HEK293T (cell line): ENCODE measurements around the gene HOXC12.
A peak's percentile ranks its signal among the peaks of the same experiment; 100 is the strongest.

Source experiments
- CTCF ChIA-PET: fragments of 350-600 bp; formaldehyde crosslinking; extraction: SDS; loops from one replicate; lab custom pipeline; 2021; ENCODE audit warnings: antibody characterized with exemption, inconsistent platforms; lab: Yijun Ruan, JAX
- POLR2A ChIA-PET: fragments of 350-600 bp; formaldehyde crosslinking; extraction: SDS; loops from one replicate; lab custom pipeline; 2020; ENCODE audit warnings: antibody characterized with exemption, inconsistent platforms; lab: Yijun Ruan, JAX
- DNase-seq: peaks from one replicate; pipeline ENCODE4 v3.0.0; 2012; ENCODE audit warnings: mixed read lengths; ENCODE audit errors: extremely low spot score
- ARNT ChIP-seq: fragments of 450-650 bp; IDR thresholded peaks from 2 replicates; pipeline ENCODE4 v1.6.1; 2017; ENCODE audit warnings: mild to moderate bottlenecking
- BHLHE40 ChIP-seq: fragments of 450-650 bp; IDR thresholded peaks from 2 replicates; pipeline ENCODE4 v1.6.1; 2016; ENCODE audit warnings: mild to moderate bottlenecking, moderate library complexity, borderline replicate concordance
- CTBP1 ChIP-seq: fragments of 450-650 bp; IDR thresholded peaks from 2 replicates; pipeline ENCODE4 v1.6.1; 2016; ENCODE audit warnings: borderline replicate concordance
- ELF4 ChIP-seq: fragments of 450-650 bp; IDR thresholded peaks from 2 replicates; pipeline ENCODE4 v1.6.1; 2017; ENCODE audit warnings: antibody characterized with exemption
- FOXA1 ChIP-seq: fragments of 450-650 bp; IDR thresholded peaks from 2 replicates; pipeline ENCODE4 v1.6.1; 2016; ENCODE audit warnings: mild to moderate bottlenecking
- FOXK2 ChIP-seq: fragments of 450-650 bp; IDR thresholded peaks from 2 replicates; pipeline ENCODE4 v1.6.1; 2016; ENCODE audit warnings: mild to moderate bottlenecking
- FOXM1 ChIP-seq: fragments of 450-650 bp; IDR thresholded peaks from 2 replicates; pipeline ENCODE4 v1.6.1; 2017; ENCODE audit warnings: mild to moderate bottlenecking, borderline replicate concordance
- HDGF ChIP-seq: fragments of 450-650 bp; IDR thresholded peaks from 2 replicates; pipeline ENCODE4 v1.6.1; 2017; ENCODE audit warnings: antibody characterized with exemption, borderline replicate concordance
- L3MBTL2 ChIP-seq: fragments of 450-650 bp; conservative IDR thresholded peaks from 2 replicates; pipeline ENCODE4 v1.6.1; 2016; ENCODE audit warnings: mild to moderate bottlenecking
- LEF1 ChIP-seq: fragments of 450-650 bp; IDR thresholded peaks from 2 replicates; pipeline ENCODE4 v1.6.1; 2017; ENCODE audit warnings: mild to moderate bottlenecking, borderline replicate concordance
- NFRKB ChIP-seq: fragments of 450-650 bp; IDR thresholded peaks from 2 replicates; pipeline ENCODE4 v1.6.1; 2016; ENCODE audit warnings: mild to moderate bottlenecking, moderate library complexity
- PKNOX1 ChIP-seq: fragments of 450-650 bp; IDR thresholded peaks from 2 replicates; pipeline ENCODE4 v1.6.1; 2016
- SP1 ChIP-seq: fragments of 450-650 bp; IDR thresholded peaks from 2 replicates; pipeline ENCODE4 v1.6.1; 2017
- SUZ12 ChIP-seq: fragments of 450-650 bp; IDR thresholded peaks from 2 replicates; pipeline ENCODE4 v1.6.1; 2016; ENCODE audit warnings: mild to moderate bottlenecking
- TARDBP ChIP-seq: fragments of 450-650 bp; IDR thresholded peaks from 2 replicates; pipeline ENCODE4 v1.6.1; 2016
- ZNF384 ChIP-seq: fragments of 450-650 bp; IDR thresholded peaks from 2 replicates; pipeline ENCODE4 v1.6.1; 2016

HOXC12 gene

GRCh38 chr12:53937596-53938325 lies 16.9 kb upstream of the HOXC12 start:
- no peak for DNase-seq
- ChIA-PET POLR2A (interaction anchor here (0.6 to 3.1 kb wide), 8 partner anchors 15 to 342 kb away, joined by 3 to 14 read pairs (median 4); partner anchors contain the start of genes CBX5 and HOXC12), CTCF (interaction anchor here (0.7 to 1.3 kb wide), 6 partner anchors 9 to 441 kb away, joined by 3 to 4 read pairs (median 4); no protein-coding TSS in a partner anchor)
- TF ChIP-seq BHLHE40 = no peak

GRCh38 chr12:53938326-53939140 lies 16.2 kb upstream of the HOXC12 start, which contains the start of gene HOXC13:
HOXC13 (plus strand) TSS chr12:53938831; CDS start chr12:53938907, 76 bp downstream.
- TF ChIP-seq SUZ12 (no peak), ELF4 (no peak), FOXK2 (no peak), SP1 (no peak), CTBP1 (no peak), L3MBTL2 (peak; percentile 94), FOXA1 (no peak), LEF1 (no peak), PKNOX1 (peak; percentile 79), FOXM1 (no peak; the same call in 1 of the 2 replicates), TARDBP (no peak), BHLHE40 (no peak), ZNF384 (no peak), ARNT (no peak), NFRKB (no peak), HDGF (0 out of 2 replicates have a peak, but pooled peaks have one; percentile 18)
- POLR2A ChIA-PET = interaction anchor here (0.6 to 3.1 kb wide), 8 partner anchors 14 to 341 kb away, joined by 3 to 14 read pairs (median 4); partner anchors contain the start of genes CBX5 and HOXC12
- CTCF ChIA-PET = interaction anchor here (0.7 to 1.3 kb wide), 6 partner anchors 10 to 440 kb away, joined by 3 to 4 read pairs (median 4); no protein-coding TSS in a partner anchor
- DNase-seq = peak; percentile 98

- DNase-seq = peak; percentile 39
- no peak for TF ChIP-seq NFRKB
- TF ChIP-seq FOXM1 = no peak
- TF ChIP-seq L3MBTL2 = peak; percentile 62
- no peak for TF ChIP-seq ELF4
- POLR2A ChIA-PET = interaction anchor here (0.6 to 3.1 kb wide), 10 partner anchors 12 to 163 kb away, joined by 3 to 14 read pairs (median 4); partner anchors contain the start of gene HOXC12
- CTCF ChIA-PET = interaction anchor here (0.7 to 1.3 kb wide), 4 partner anchors 9 to 54 kb away, joined by 3 to 4 read pairs (median 3); no protein-coding TSS in a partner anchor
Measured at GRCh38 chr12:53939141-53940108, 15.3 kb upstream of the HOXC12 start.

- TF ChIP-seq TARDBP (no peak), ELF4 (no peak), ZNF384 (no peak), L3MBTL2 (no peak), LEF1 (no peak), ARNT (no peak), FOXA1 (no peak), FOXM1 (no peak), HDGF (no peak), SP1 (no peak), BHLHE40 (no peak), SUZ12 (no peak), CTBP1 (no peak), FOXK2 (no peak)
- ChIA-PET POLR2A (interaction anchor here (0.5 to 3.1 kb wide), 9 partner anchors 13 to 146 kb away, joined by 3 to 10 read pairs (median 4); no protein-coding TSS in a partner anchor), CTCF (interaction anchor here (0.7 to 1.3 kb wide), 4 partner anchors 8 to 272 kb away, joined by 3 read pairs; no protein-coding TSS in a partner anchor)
- DNase-seq = no peak
Measured at GRCh38 chr12:53940443-53941014, 14.2 kb upstream of the HOXC12 start.

GRCh38 chr12:53941187-53941586 lies 13.5 kb upstream of the HOXC12 start:
- CTCF ChIA-PET = interaction anchor here (1.1 kb wide), 1 partner anchor 272 kb away, joined by 3 read pairs; no protein-coding TSS in a partner anchor
- TF ChIP-seq SUZ12 = no peak
- POLR2A ChIA-PET = interaction anchor here (1.0 to 1.9 kb wide), 4 partner anchors 12 to 35 kb away, joined by 3 to 6 read pairs (median 4); no protein-coding TSS in a partner anchor
- DNase-seq = no peak

GRCh38 chr12:53941750-53942149 lies 13.0 kb upstream of the HOXC12 start:
- TF ChIP-seq SP1 = no peak
- no peak for TF ChIP-seq FOXK2
- TF ChIP-seq FOXA1 = no peak
- no peak for TF ChIP-seq TARDBP
- no peak for TF ChIP-seq PKNOX1
- no peak for TF ChIP-seq CTBP1
- TF ChIP-seq LEF1 = no peak
- no peak for TF ChIP-seq ARNT
- no peak for TF ChIP-seq BHLHE40
- TF ChIP-seq SUZ12 = no peak
- TF ChIP-seq ZNF384 = no peak
- TF ChIP-seq L3MBTL2 = no peak
- TF ChIP-seq HDGF = no peak
- no peak for TF ChIP-seq FOXM1
- no peak for TF ChIP-seq ELF4
- TF ChIP-seq NFRKB = no peak
- ChIA-PET CTCF (interaction anchor here (0.9 kb wide), 1 partner anchor 10 kb away, joined by 3 read pairs; no protein-coding TSS in a partner anchor), POLR2A (interaction anchor here (1.0 to 1.9 kb wide), 4 partner anchors 11 to 34 kb away, joined by 3 to 6 read pairs (median 4); no protein-coding TSS in a partner anchor)
- no peak for DNase-seq
